CD4-positive, alpha-beta T cell treated with Interleukin-6 for 4 hours (primary cell): Measurements from ENCODE around the gene CAMTA1.

Experiments
- DNase-seq: peaks from one replicate; pipeline ENCODE4 v3.0.0-alpha.2; 2020; ENCODE audit warnings: mixed read lengths

CAMTA1 gene

DNA sequence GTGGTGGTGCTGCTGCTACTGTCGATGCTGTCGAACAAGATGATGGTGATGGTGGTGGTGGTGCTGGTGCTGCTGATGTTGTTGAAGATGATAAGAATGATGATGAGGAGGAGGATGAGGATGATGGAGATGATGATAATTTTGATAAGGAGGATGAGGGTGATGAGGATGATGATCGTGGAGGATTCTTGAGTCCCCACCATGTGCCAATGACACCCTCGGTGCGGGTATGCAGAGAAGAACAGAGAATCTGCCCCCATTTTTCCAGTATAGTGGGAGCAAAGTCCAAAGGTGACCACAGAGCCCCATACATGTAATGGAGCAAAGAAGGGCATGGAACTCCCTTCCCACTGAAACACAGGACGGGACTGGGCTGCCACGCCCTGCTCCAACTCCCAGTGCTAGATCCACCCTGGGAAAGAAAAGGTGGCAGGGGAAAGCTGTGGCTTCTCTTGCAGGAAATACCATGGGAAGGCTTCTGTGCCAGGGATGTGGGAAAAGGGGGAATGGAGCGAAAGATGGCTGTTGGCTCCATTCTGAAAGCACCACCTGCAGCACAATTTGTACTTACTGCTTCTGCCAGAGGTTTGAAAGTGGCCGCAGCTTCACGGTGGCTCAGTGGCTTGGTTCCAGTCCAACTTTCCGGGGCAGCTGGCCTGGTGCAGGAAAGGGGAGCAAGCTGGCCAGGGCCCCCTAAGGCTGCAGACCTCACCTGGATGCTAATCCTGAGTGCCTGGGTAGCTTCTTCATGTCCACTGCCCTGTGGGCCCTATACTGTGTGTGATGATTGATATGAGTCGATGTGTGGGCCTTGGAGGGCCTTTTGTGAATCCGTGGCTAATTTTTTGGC, 598.6 kb downstream of the CAMTA1 start:
- DNase-seq, result no peak

- no peak for DNase-seq
These were observed 599.4 kb downstream of the CAMTA1 start for GRCh38 chr1:7384679-7385078.

- no peak for DNase-seq
These were observed 600.4 kb downstream of the CAMTA1 start for GRCh38 chr1:7385471-7386225.

DNA sequence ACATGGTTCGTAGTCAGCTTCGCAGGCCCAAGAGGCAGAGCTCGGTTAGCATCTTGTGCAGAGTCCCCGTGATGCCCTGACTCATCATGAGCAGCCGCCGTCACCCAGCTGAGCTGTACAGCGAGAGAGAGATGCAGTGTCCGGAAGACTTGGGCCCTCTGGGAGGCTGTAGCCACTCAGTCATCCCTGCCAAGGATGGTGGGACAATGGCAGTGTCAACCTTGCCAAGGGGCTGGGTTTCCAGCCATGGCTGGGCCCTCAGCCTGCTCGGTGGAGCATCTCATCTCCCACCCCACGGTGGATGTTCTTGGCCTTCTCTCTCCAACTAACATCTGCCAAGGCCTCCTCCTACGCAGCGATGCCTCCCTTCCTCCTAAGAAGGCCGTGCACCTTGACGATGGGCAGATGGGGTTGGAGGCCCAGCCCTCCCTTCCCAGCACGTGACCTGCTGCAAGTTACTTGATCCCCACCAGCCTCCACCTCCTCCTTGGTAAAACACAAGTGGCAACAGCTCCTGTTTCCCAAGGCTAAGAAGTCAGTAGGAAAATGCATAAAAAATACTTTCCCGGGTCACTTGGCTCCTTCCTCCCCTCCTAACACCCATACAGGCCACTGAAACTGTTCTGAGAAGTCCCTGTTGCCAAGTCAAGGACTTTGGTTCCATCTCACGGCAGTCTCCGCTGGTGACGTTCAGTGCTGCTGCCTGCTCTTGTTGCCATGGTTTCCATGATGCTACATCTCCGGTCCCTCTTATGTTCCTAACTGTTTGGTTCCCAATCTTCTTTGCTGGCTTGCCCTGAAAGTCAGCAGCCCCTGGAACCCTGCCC, 601.2 kb downstream of the CAMTA1 start:
- DNase-seq, result no peak

- no peak for DNase-seq
These were observed 602.0 kb downstream of the CAMTA1 start for GRCh38 chr1:7387053-7387927.

DNA sequence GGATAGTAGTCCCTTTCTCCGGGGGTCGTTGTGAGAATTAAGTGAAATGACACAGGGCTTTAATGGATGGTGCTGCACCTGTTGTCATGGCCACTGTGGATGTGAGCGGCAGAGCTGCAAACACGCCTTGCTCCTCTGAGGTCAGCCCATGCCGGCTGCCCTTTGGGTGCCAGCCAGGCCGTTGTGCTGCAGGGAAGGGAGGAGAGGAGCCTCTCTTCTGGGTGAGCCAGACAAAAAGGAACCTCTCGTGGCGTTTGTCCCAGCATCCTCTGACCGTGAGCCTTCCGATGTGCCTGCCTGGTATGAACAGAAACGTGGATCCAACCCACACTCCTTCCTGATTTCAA, 602.9 kb downstream of the CAMTA1 start:
- DNase-seq, result no peak

GRCh38 chr1:7388488-7389185, 603.4 kb downstream of the CAMTA1 start:
- no peak for DNase-seq

GRCh38 chr1:7389201-7389905, 604.1 kb downstream of the CAMTA1 start:
- no peak for DNase-seq

DNA sequence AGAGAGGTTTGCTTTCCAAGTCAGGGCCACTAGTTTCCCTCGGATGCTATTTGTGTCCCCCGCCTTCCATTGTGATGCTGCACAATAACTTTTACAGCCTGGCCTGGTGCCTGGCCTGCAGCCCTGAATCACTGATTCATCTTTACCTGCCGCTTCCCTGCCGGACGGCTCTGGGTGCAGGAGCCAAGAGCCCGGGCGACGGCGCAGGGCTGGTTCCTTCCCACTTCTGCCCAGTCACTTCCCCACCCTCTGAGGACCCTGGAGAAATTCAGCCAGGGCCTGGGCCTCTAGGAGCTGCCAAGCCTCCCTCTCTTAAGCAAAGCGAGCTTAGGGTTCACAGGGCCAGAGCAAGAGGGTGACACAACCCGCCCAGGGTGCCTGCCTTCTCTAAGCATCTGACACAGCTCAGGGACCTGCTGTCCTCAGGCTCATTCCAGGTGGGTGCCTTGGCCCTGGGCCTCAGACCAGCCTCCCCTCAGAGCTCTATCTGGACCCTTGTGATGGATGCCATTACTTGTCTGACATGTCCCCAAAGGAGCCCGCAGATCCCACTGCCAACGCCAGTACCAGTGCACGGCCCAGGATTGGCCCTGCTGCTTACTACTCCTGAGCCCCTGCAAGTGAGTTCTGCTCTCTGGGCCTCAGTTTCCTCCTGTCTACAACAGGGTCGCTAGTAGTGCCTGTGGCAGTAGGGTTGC, 604.8 kb downstream of the CAMTA1 start:
- DNase-seq, result no peak

DNA sequence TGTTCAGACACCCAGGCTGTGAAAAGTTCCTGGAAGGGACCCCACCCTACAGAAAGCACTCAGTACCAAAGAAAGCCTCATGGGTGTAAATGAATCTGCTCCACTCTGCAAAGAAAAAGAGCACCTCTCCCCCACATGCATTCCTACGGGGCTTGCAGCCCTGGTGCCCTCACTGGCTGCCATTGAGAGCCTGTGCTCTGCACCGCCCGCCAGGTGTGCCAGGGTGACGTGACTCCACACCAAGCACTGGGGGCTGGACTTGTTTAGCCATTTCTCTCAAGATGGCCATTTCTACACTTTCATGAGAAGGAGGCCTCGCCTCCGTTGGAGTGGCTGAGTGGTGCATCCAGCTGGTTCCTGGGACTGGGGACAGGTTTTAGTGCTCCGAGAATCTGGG, 605.3 kb downstream of the CAMTA1 start:
- DNase-seq, result no peak

- DNase-seq, result no peak
These were observed 607.9 kb downstream of the CAMTA1 start for GRCh38 chr1:7393136-7393535.

DNA sequence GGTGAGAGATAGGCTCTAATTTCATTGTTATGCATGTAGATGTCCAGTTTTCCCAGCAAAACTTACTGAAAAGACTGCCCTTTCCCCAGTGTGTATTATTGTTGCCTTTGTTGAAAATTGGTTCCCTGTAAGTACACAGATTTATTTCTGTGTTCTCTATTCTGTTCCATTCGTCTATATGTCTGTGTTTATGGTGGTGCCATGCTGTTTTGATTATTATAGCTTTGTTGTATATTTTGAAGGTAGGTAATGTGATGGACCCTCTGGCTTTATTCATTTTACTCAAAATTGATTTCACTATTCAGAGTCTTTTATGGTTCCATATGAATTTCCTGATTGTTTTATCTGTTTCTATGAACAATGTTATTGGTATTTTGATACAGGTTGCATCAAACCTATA, 610.0 kb downstream of the CAMTA1 start:
- DNase-seq, result no peak

GRCh38 chr1:7398982-7399381, 613.7 kb downstream of the CAMTA1 start:
- no peak for DNase-seq

DNA sequence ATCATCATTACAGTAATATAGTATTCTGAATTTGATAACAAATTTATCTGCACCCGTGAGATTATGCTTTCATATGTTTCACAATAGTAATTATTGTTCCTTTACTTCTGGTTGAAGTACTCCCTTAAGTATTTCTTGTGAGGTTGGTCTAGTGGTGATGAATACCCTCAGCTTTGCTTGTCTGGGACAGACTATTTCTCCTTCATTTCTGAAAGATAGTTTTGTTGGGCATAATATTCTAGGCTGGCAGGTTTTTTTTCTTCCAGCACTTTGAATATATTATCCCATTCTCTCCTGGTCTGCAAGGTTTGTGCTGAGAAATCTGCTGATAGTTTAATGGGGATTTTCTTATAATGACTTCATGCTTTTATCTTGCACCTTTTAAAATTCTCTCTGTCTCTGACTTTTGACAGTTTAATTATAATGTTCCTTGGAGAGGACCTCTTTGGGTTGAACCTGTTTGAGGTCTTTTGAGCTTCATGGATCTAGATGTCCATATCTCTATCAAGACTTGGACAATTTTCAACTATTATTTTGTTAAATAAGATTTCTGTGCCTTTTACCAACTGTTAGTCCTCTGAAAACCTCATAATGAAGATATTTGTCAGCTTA, 614.4 kb downstream of the CAMTA1 start:
- DNase-seq, result no peak

- DNase-seq, result no peak
These were observed 615.3 kb downstream of the CAMTA1 start for GRCh38 chr1:7400566-7400965.

DNA sequence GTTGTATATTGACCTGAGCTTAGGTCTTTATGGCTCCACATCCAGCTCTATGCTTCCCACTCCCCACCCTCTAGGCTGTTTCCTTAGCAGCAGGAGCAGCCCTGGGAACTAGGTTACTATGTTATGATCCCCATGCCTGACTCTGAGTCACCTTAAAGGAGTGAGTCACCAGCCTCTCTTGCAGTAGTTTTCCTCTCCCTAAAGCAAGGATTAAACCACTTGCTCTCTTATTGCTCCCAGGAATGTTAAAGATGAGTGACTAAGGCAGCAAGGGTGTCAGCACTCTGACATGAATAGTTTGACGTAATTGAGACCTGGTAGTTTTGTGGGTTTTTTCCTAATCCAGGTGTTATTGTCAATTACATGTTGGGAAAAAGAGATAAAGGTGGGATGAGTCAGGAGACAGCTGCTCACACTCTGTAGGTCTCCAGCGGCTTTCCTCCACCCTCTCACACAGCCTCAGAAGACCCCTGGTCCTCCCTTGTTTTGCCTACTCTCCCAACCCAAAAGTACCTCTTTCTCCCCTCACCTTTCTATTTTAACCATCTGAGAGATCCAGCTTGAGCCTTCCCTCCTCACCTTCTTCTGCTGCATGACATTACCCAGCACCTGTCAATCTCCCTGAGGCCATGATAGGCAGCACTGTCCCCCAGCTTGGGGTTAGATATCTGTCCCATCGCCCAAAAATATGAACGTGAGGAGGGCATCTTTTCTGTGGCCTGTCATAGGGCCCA, 616.7 kb downstream of the CAMTA1 start:
- DNase-seq, result no peak

- DNase-seq, result no peak
These were observed 617.2 kb downstream of the CAMTA1 start for GRCh38 chr1:7402548-7402850.

- DNase-seq, result no peak
These were observed 618.2 kb downstream of the CAMTA1 start for GRCh38 chr1:7403265-7404045.
